ENCODE measurements around the gene SPDYE17.
"Not testable (repeated sequence)": the region's sequence is repeated elsewhere in the genome, so short reads cannot be mapped to it uniquely, and the experiment has no call there.

Gene SPDYE17

DNA sequence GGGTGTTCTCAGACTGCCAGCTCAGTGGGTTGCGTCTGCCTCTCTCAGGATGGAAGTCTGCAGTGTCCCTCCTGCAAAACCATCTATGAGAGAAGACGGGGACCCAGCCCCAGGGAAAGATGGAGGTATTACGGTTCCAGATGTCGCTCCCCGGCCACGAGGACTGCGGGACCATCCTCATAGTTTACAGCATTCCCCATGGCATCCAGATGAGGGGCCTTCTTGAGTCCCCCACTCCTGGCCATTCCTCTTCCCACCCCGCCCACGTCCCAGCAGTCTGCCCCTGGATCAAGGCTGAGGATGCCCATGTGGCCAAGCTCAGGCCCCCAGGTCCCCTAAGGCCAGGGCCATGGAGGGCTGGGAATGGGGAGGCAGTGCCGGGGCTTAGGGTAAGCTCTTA, 28.9 kb downstream of the SPDYE17 start:
- Histone ChIP-seq H3K4me1 (ENCODE audit: control insufficient read depth, insufficient read depth, low read depth, low read length) (peaks cover 12% of the 10 kb centered on the region), H3K36me3 (ENCODE audit: control insufficient read depth in 1 of 2, insufficient read depth in 2 of 2, low read depth in 1 of 2, low read length in 2 of 2) (peaks cover 0 to 26% of the 10 kb centered on the region in 2 experiments), H4K91ac (ENCODE audit: low read length) (peak overlapping the region; percentile 61)
- H2BK12ac ChIP-seq (ENCODE audit: low read length in 2 of 2); H4K8ac ChIP-seq (ENCODE audit: low read length); H2BK5ac ChIP-seq (ENCODE audit: low read depth, low read length, poor library complexity, severe bottlenecking); H3K27me3 ChIP-seq (ENCODE audit: control insufficient read depth in 1 of 2, insufficient read depth in 1 of 2, low read length in 2 of 2); H2BK15ac ChIP-seq (ENCODE audit: low read depth, poor library complexity, severe bottlenecking); H2BK120ac ChIP-seq (ENCODE audit: low read depth, low read length); H3K27ac ChIP-seq (ENCODE audit: low read length, poor library complexity, severe bottlenecking); H3K9ac ChIP-seq (ENCODE audit: low read length); H3K14ac ChIP-seq (ENCODE audit: low read length in 2 of 2); H3K23ac ChIP-seq (ENCODE audit: low read length in 2 of 2); H3K4me3 ChIP-seq (ENCODE audit: insufficient read depth in 1 of 2, low read depth in 1 of 2, low read length in 2 of 2); H3K4ac ChIP-seq (ENCODE audit: low read depth in 1 of 2, low read length in 2 of 2); H3K79me1 ChIP-seq (replicated peaks; ENCODE audit: low read length, poor library complexity, severe bottlenecking); H2AFZ ChIP-seq (ENCODE audit: low read depth, low read length); H3K18ac ChIP-seq (ENCODE audit: low read depth in 1 of 2, low read length in 2 of 2); H3K4me2 ChIP-seq (ENCODE audit: low read length, poor library complexity, severe bottlenecking); H3K9me3 ChIP-seq (ENCODE audit: control insufficient read depth, low read length); DNase-seq; H2AK5ac ChIP-seq (ENCODE audit: low read length, severe bottlenecking): not testable (repeated sequence)
- WGBS, result 95% methylated on average over 7 of the region's 10 CpGs

DNA sequence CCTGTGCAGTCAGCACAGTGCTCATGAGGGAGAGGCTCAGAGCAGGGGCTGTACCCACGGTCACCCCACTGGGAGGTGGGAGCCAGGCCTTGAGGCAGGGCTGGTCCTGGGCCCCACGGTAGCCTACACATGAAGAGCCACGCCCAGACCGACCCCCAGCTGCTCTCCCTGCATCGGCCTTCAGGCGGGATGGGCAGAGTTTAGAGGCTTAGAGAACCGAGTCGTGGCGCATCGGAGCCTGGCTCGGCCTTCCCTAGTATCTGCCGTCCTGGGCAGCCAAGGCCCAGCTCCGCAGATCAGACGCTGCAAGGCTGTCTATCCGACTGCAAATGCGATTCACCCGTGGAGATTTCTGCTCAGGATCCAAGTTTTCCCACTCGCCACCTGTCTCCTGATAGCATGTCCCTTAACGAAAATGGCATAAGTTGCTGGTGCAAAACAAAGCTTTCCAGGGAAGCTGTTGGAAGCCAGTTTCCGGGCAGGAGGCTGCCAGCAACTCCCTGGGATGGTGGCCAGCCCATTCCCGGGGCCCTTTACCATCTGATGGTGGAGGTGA, 29.4 kb downstream of the SPDYE17 start:
- H2BK120ac ChIP-seq (ENCODE audit: low read depth, low read length); H4K8ac ChIP-seq (ENCODE audit: low read length); H3K18ac ChIP-seq (ENCODE audit: low read depth in 1 of 2, low read length in 2 of 2); DNase-seq; H2AFZ ChIP-seq (ENCODE audit: low read depth, low read length); H3K27me3 ChIP-seq (ENCODE audit: control insufficient read depth in 1 of 2, insufficient read depth in 1 of 2, low read length in 2 of 2); H2BK12ac ChIP-seq (ENCODE audit: low read length in 2 of 2); H2BK15ac ChIP-seq (ENCODE audit: low read depth, poor library complexity, severe bottlenecking); H3K9me3 ChIP-seq (ENCODE audit: control insufficient read depth, low read length); H3K9ac ChIP-seq (ENCODE audit: low read length); H3K4ac ChIP-seq (ENCODE audit: low read depth in 1 of 2, low read length in 2 of 2); H3K14ac ChIP-seq (ENCODE audit: low read length in 2 of 2); H2AK5ac ChIP-seq (ENCODE audit: low read length, severe bottlenecking); H3K4me2 ChIP-seq (ENCODE audit: low read length, poor library complexity, severe bottlenecking); H4K91ac ChIP-seq (ENCODE audit: low read length); H3K23ac ChIP-seq (ENCODE audit: low read length in 2 of 2); H3K27ac ChIP-seq (ENCODE audit: low read length, poor library complexity, severe bottlenecking); H2BK5ac ChIP-seq (ENCODE audit: low read depth, low read length, poor library complexity, severe bottlenecking); H3K4me3 ChIP-seq (ENCODE audit: insufficient read depth in 1 of 2, low read depth in 1 of 2, low read length in 2 of 2): not testable (repeated sequence)
- peaks cover 10% of the 10 kb centered on the region for H3K79me1 ChIP-seq (replicated peaks; ENCODE audit: low read length, poor library complexity, severe bottlenecking)
- 98% methylated on average over 20 of the region's 21 CpGs for WGBS
- peaks cover 0 to 31% of the 10 kb centered on the region in 2 experiments for H3K36me3 ChIP-seq (ENCODE audit: control insufficient read depth in 1 of 2, insufficient read depth in 2 of 2, low read depth in 1 of 2, low read length in 2 of 2)
- H3K4me1 ChIP-seq (ENCODE audit: control insufficient read depth, insufficient read depth, low read depth, low read length), result peaks cover 16% of the 10 kb centered on the region

DNA sequence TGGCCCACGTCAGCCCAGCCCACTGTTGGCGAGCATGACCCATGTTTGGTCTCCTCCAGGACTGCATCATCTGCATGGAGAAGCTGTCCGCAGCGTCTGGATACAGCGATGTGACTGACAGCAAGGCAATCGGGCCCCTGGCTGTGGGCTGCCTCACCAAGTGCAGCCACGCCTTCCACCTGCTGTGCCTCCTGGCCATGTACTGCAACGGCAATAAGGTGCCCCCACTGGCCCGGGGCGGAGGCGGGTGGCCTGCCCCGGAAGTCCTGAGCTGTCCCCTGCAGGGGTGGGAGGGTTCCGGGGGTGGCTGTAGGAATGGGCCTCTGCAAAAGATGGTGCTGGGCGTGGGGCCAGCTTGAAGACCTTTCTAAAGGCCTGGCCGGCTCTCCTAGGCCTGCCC, 30.1 kb downstream of the SPDYE17 start:
- not testable (repeated sequence) for H2BK120ac ChIP-seq (ENCODE audit: low read depth, low read length)
- WGBS, result 91% methylated on average over 15 of the region's 15 CpGs

DNA sequence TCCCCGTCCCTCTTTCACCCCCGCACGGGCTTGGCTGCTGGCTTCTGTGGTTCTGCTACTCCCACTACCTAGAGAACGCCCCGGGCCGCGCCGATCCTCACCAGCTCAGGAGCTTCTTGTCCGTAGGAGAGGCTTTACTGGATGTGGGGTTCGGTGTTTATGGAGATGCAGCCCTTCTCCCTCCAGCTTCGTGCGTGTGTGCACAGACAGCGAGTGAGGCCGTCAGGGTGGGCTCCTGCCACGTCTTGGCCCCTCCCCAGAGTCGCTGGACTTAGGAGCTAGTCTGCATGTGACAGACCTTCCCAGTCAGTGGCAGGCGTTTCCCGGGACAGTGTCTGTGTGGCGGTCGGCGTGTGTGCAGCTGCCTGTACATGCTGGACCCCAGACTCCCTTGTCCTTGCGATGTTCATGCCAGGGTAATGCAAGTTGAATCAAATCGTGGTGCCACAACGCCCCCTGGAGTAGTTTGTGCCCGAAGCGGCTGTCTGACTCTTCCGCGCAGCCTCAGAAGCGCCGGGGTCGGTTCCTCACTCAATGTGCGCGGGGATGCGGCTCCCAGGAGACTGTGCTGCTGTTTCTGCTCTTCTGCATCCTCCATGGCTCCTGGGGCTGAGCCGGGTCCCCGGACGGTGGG, 32.6 kb downstream of the SPDYE17 start:
- H4K8ac ChIP-seq (ENCODE audit: low read length); H3K27me3 ChIP-seq (ENCODE audit: control insufficient read depth in 1 of 2, insufficient read depth in 1 of 2, low read length in 2 of 2); H2BK15ac ChIP-seq (ENCODE audit: low read depth, poor library complexity, severe bottlenecking); H2BK12ac ChIP-seq (ENCODE audit: low read length in 2 of 2); H3K4me2 ChIP-seq (ENCODE audit: low read length, poor library complexity, severe bottlenecking); H3K14ac ChIP-seq (ENCODE audit: low read length in 2 of 2); H3K9ac ChIP-seq (ENCODE audit: low read length); H4K91ac ChIP-seq (ENCODE audit: low read length); H3K4me3 ChIP-seq (ENCODE audit: insufficient read depth in 1 of 2, low read depth in 1 of 2, low read length in 2 of 2); H2BK120ac ChIP-seq (ENCODE audit: low read depth, low read length); H3K9me3 ChIP-seq (ENCODE audit: control insufficient read depth, low read length); H3K18ac ChIP-seq (ENCODE audit: low read depth in 1 of 2, low read length in 2 of 2); H3K23ac ChIP-seq (ENCODE audit: low read length in 2 of 2); H2BK5ac ChIP-seq (ENCODE audit: low read depth, low read length, poor library complexity, severe bottlenecking); H2AK5ac ChIP-seq (ENCODE audit: low read length, severe bottlenecking); H3K27ac ChIP-seq (ENCODE audit: low read length, poor library complexity, severe bottlenecking); H2AFZ ChIP-seq (ENCODE audit: low read depth, low read length); H3K4ac ChIP-seq (ENCODE audit: low read depth in 1 of 2, low read length in 2 of 2); DNase-seq: not testable (repeated sequence)
- peaks cover 17% of the 10 kb centered on the region for H3K79me1 ChIP-seq (replicated peaks; ENCODE audit: low read length, poor library complexity, severe bottlenecking)
- peaks cover 22% of the 10 kb centered on the region for H3K4me1 ChIP-seq (ENCODE audit: control insufficient read depth, insufficient read depth, low read depth, low read length)
- peaks cover 0 to 37% of the 10 kb centered on the region in 2 experiments for H3K36me3 ChIP-seq (ENCODE audit: control insufficient read depth in 1 of 2, insufficient read depth in 2 of 2, low read depth in 1 of 2, low read length in 2 of 2)
- WGBS, result 98% methylated on average over 6 of the region's 37 CpGs

More for the DNA sequence above, 30.1 kb downstream of the SPDYE17 start:
- H3K79me1 ChIP-seq (replicated peaks; ENCODE audit: low read length, poor library complexity, severe bottlenecking), result peaks cover 17% of the 10 kb centered on the region
- peaks cover 0 to 38% of the 10 kb centered on the region in 2 experiments for H3K36me3 ChIP-seq (ENCODE audit: control insufficient read depth in 1 of 2, insufficient read depth in 2 of 2, low read depth in 1 of 2, low read length in 2 of 2)
- H2BK12ac ChIP-seq (ENCODE audit: low read length in 2 of 2); H3K27ac ChIP-seq (ENCODE audit: low read length, poor library complexity, severe bottlenecking); H3K9ac ChIP-seq (ENCODE audit: low read length); H3K23ac ChIP-seq (ENCODE audit: low read length in 2 of 2); H3K4me2 ChIP-seq (ENCODE audit: low read length, poor library complexity, severe bottlenecking); H3K4me3 ChIP-seq (ENCODE audit: insufficient read depth in 1 of 2, low read depth in 1 of 2, low read length in 2 of 2); H3K14ac ChIP-seq (ENCODE audit: low read length in 2 of 2); H2AK5ac ChIP-seq (ENCODE audit: low read length, severe bottlenecking); H3K18ac ChIP-seq (ENCODE audit: low read depth in 1 of 2, low read length in 2 of 2); H3K27me3 ChIP-seq (ENCODE audit: control insufficient read depth in 1 of 2, insufficient read depth in 1 of 2, low read length in 2 of 2); DNase-seq; H4K91ac ChIP-seq (ENCODE audit: low read length); H4K8ac ChIP-seq (ENCODE audit: low read length); H3K4ac ChIP-seq (ENCODE audit: low read depth in 1 of 2, low read length in 2 of 2); H2AFZ ChIP-seq (ENCODE audit: low read depth, low read length); H2BK15ac ChIP-seq (ENCODE audit: low read depth, poor library complexity, severe bottlenecking); H2BK5ac ChIP-seq (ENCODE audit: low read depth, low read length, poor library complexity, severe bottlenecking); H3K9me3 ChIP-seq (ENCODE audit: control insufficient read depth, low read length): not testable (repeated sequence)
- peaks cover 22% of the 10 kb centered on the region for H3K4me1 ChIP-seq (ENCODE audit: control insufficient read depth, insufficient read depth, low read depth, low read length)
